SU-DHL-6 (cell line): ENCODE measurements around the gene FIBCD1.

Experiments used
- H2AFZ ChIP-seq: fragments of 200-600 bp; sonication (generic); 2 replicates; pipeline ENCODE4 v1.6.1; 2014; ENCODE audit warnings: low read depth, mild to moderate bottlenecking, moderate library complexity, mixed read lengths, antibody characterized with exemption, low read length; ENCODE audit not compliant: severe bottlenecking
- H3F3A ChIP-seq: fragments of 200-600 bp; shearing (Covaris generic); 2 replicates; pipeline ENCODE4 v1.6.0; 2016; ENCODE audit warnings: antibody characterized with exemption, mild to moderate bottlenecking; ENCODE audit not compliant: insufficient read depth
- H3K27ac ChIP-seq: fragments of 200-600 bp; sonication (generic); 2 replicates; pipeline ENCODE4 v1.5.1; 2016; ENCODE audit warnings: low read depth, mild to moderate bottlenecking, low read length, moderate library complexity, mixed read lengths
- H3K27me3 ChIP-seq: fragments of 200-600 bp; sonication (generic), shearing (Covaris generic); 2 replicates; pipeline ENCODE4 v1.6.0; 2014; ENCODE audit warnings: mild to moderate bottlenecking, low read length
- H3K36me3 ChIP-seq: fragments of 200-600 bp; sonication (generic); 2 replicates; pipeline ENCODE4 v1.6.1; 2014; ENCODE audit warnings: mild to moderate bottlenecking, low read length, mixed read lengths
- H3K4me2 ChIP-seq: fragments of 300-600, 200-600 bp; shearing (Covaris generic), sonication (generic); 2 replicates; pipeline ENCODE4 v1.6.0; 2014; ENCODE audit warnings: low read length, low read depth, mild to moderate bottlenecking; ENCODE audit not compliant: poor library complexity, severe bottlenecking
- H3K4me3 ChIP-seq: fragments of 200-600 bp; sonication (generic); 2 replicates; pipeline ENCODE4 v1.5.1; 2014; ENCODE audit warnings: antibody characterized with exemption, low read length, mild to moderate bottlenecking, mixed read lengths; ENCODE audit not compliant: insufficient read depth, poor library complexity, severe bottlenecking
- H3K79me2 ChIP-seq: fragments of 200-600 bp; sonication (generic); 2 replicates; pipeline ENCODE4 v1.6.1; 2014; ENCODE audit warnings: mild to moderate bottlenecking, low read length, moderate library complexity; ENCODE audit not compliant: insufficient read depth
- H3K9ac ChIP-seq: fragments of 200-600 bp; sonication (generic); 2 replicates; pipeline ENCODE4 v1.7.0; 2014; ENCODE audit warnings: mild to moderate bottlenecking, low read length
- H3K9me2 ChIP-seq: fragments of 200-600 bp; sonication (generic); replicated peaks from 2 replicates; pipeline ENCODE4 v1.6.1; 2014; ENCODE audit warnings: low read length; ENCODE audit not compliant: insufficient read depth
- H3K9me3 ChIP-seq: fragments of 200-600 bp; sonication (generic); 2 replicates; pipeline ENCODE4 v1.6.1; 2014; ENCODE audit warnings: low read length, mixed read lengths; ENCODE audit not compliant: insufficient read depth
- H4K20me1 ChIP-seq: fragments of 200-600 bp; sonication (generic); 2 replicates; pipeline ENCODE4 v1.6.1; 2014; ENCODE audit warnings: low read depth, mild to moderate bottlenecking, antibody characterized with exemption, low read length, moderate library complexity, mixed read lengths
- CTCF ChIP-seq: fragments of 200-600 bp; sonication (generic); IDR thresholded peaks from one replicate; pipeline ENCODE4 v1.5.1; 2017; ENCODE audit warnings: antibody characterized with exemption, mild to moderate bottlenecking, low read length, moderate library complexity; ENCODE audit not compliant: insufficient read depth, poor library complexity, severe bottlenecking
- EZH2phosphoT487 ChIP-seq: fragments of 200-600 bp; sonication (generic), shearing (Covaris generic); conservative IDR thresholded peaks from 2 replicates; pipeline ENCODE4 v1.6.1; 2018; ENCODE audit warnings: mild to moderate bottlenecking, antibody characterized with exemption, low read length, moderate library complexity, mixed read lengths

The FIBCD1 gene

GRCh38 chr9:130884111-130884531, 54.9 kb downstream of the FIBCD1 start:
- H4K20me1 ChIP-seq, result no peaks in the 10 kb centered on the region
- no peaks in the 10 kb centered on the region for H3F3A ChIP-seq
- no peak overlapping the region for H3K27ac ChIP-seq
- H3K27me3 ChIP-seq, result no peaks in the 10 kb centered on the region
- H3K9me2 ChIP-seq, result no peaks in the 10 kb centered on the region
- no peak overlapping the region for H3K9ac ChIP-seq
- TF ChIP-seq CTCF, result no peak
- TF ChIP-seq EZH2phosphoT487, result no peak
- no peak overlapping the region for H2AFZ ChIP-seq
- no peak overlapping the region for H3K4me2 ChIP-seq
- H3K4me3 ChIP-seq, result no peak overlapping the region
- H3K36me3 ChIP-seq, result no peaks in the 10 kb centered on the region
- H3K79me2 ChIP-seq, result no peaks in the 10 kb centered on the region
- H3K9me3 ChIP-seq, result no peaks in the 10 kb centered on the region

GRCh38 chr9:130883479-130883878, 55.6 kb downstream of the FIBCD1 start:
- Histone ChIP-seq H3K27ac (no peak overlapping the region), H4K20me1 (no peaks in the 10 kb centered on the region), H3F3A (no peaks in the 10 kb centered on the region), H2AFZ (no peak overlapping the region), H3K4me2 (no peak overlapping the region), H3K27me3 (no peaks in the 10 kb centered on the region), H3K36me3 (no peaks in the 10 kb centered on the region), H3K9ac (no peak overlapping the region), H3K79me2 (no peaks in the 10 kb centered on the region), H3K9me2 (no peaks in the 10 kb centered on the region), H3K4me3 (no peak overlapping the region), H3K9me3 (no peaks in the 10 kb centered on the region)
- TF ChIP-seq CTCF (no peak), EZH2phosphoT487 (no peak)

- Histone ChIP-seq H3K27ac (no peak overlapping the region), H3K27me3 (no peaks in the 10 kb centered on the region), H3K9me2 (no peaks in the 10 kb centered on the region), H3K4me2 (no peak overlapping the region), H3K79me2 (no peaks in the 10 kb centered on the region), H3K36me3 (no peaks in the 10 kb centered on the region), H2AFZ (no peak overlapping the region), H4K20me1 (no peaks in the 10 kb centered on the region), H3K4me3 (no peak overlapping the region), H3K9me3 (no peaks in the 10 kb centered on the region), H3F3A (no peaks in the 10 kb centered on the region), H3K9ac (no peak overlapping the region)
- TF ChIP-seq CTCF (no peak), EZH2phosphoT487 (no peak)
Observed at GRCh38 chr9:130882696-130883225, 56.3 kb downstream of the FIBCD1 start.

- no peak overlapping the region for H3K4me3 ChIP-seq
- no peak overlapping the region for H2AFZ ChIP-seq
- H3K4me2 ChIP-seq, result no peak overlapping the region
- H3K9me3 ChIP-seq, result no peaks in the 10 kb centered on the region
- no peaks in the 10 kb centered on the region for H3F3A ChIP-seq
- H3K9ac ChIP-seq, result no peak overlapping the region
- no peaks in the 10 kb centered on the region for H3K36me3 ChIP-seq
- no peak overlapping the region for H3K27ac ChIP-seq
- no peak for TF ChIP-seq EZH2phosphoT487
- no peak for TF ChIP-seq CTCF
- H3K79me2 ChIP-seq, result no peaks in the 10 kb centered on the region
- no peaks in the 10 kb centered on the region for H3K27me3 ChIP-seq
- no peaks in the 10 kb centered on the region for H3K9me2 ChIP-seq
- no peaks in the 10 kb centered on the region for H4K20me1 ChIP-seq
Observed at GRCh38 chr9:130881516-130881915, 57.5 kb downstream of the FIBCD1 start.
